SU-DHL-6 (cell line): Measurements from ENCODE around the gene ITGA11.

Source experiments
- H2AFZ ChIP-seq: fragments of 200-600 bp; sonication (generic); 2 replicates; pipeline ENCODE4 v1.6.1; 2014; ENCODE audit warnings: low read depth, mild to moderate bottlenecking, moderate library complexity, mixed read lengths, antibody characterized with exemption, low read length; ENCODE audit not compliant: severe bottlenecking
- H3F3A ChIP-seq: fragments of 200-600 bp; shearing (Covaris generic); 2 replicates; pipeline ENCODE4 v1.6.0; 2016; ENCODE audit warnings: antibody characterized with exemption, mild to moderate bottlenecking; ENCODE audit not compliant: insufficient read depth
- H3K27ac ChIP-seq: fragments of 200-600 bp; sonication (generic); 2 replicates; pipeline ENCODE4 v1.5.1; 2016; ENCODE audit warnings: low read depth, mild to moderate bottlenecking, low read length, moderate library complexity, mixed read lengths
- H3K27me3 ChIP-seq: fragments of 200-600 bp; sonication (generic), shearing (Covaris generic); 2 replicates; pipeline ENCODE4 v1.6.0; 2014; ENCODE audit warnings: mild to moderate bottlenecking, low read length
- H3K36me3 ChIP-seq: fragments of 200-600 bp; sonication (generic); 2 replicates; pipeline ENCODE4 v1.6.1; 2014; ENCODE audit warnings: mild to moderate bottlenecking, low read length, mixed read lengths
- H3K4me2 ChIP-seq: fragments of 300-600, 200-600 bp; shearing (Covaris generic), sonication (generic); 2 replicates; pipeline ENCODE4 v1.6.0; 2014; ENCODE audit warnings: low read length, low read depth, mild to moderate bottlenecking; ENCODE audit not compliant: poor library complexity, severe bottlenecking
- H3K4me3 ChIP-seq: fragments of 200-600 bp; sonication (generic); 2 replicates; pipeline ENCODE4 v1.5.1; 2014; ENCODE audit warnings: antibody characterized with exemption, low read length, mild to moderate bottlenecking, mixed read lengths; ENCODE audit not compliant: insufficient read depth, poor library complexity, severe bottlenecking
- H3K79me2 ChIP-seq: fragments of 200-600 bp; sonication (generic); 2 replicates; pipeline ENCODE4 v1.6.1; 2014; ENCODE audit warnings: mild to moderate bottlenecking, low read length, moderate library complexity; ENCODE audit not compliant: insufficient read depth
- H3K9ac ChIP-seq: fragments of 200-600 bp; sonication (generic); 2 replicates; pipeline ENCODE4 v1.7.0; 2014; ENCODE audit warnings: mild to moderate bottlenecking, low read length
- H3K9me2 ChIP-seq: fragments of 200-600 bp; sonication (generic); replicated peaks from 2 replicates; pipeline ENCODE4 v1.6.1; 2014; ENCODE audit warnings: low read length; ENCODE audit not compliant: insufficient read depth
- H3K9me3 ChIP-seq: fragments of 200-600 bp; sonication (generic); 2 replicates; pipeline ENCODE4 v1.6.1; 2014; ENCODE audit warnings: low read length, mixed read lengths; ENCODE audit not compliant: insufficient read depth
- H4K20me1 ChIP-seq: fragments of 200-600 bp; sonication (generic); 2 replicates; pipeline ENCODE4 v1.6.1; 2014; ENCODE audit warnings: low read depth, mild to moderate bottlenecking, antibody characterized with exemption, low read length, moderate library complexity, mixed read lengths
- CTCF ChIP-seq: fragments of 200-600 bp; sonication (generic); IDR thresholded peaks from one replicate; pipeline ENCODE4 v1.5.1; 2017; ENCODE audit warnings: antibody characterized with exemption, mild to moderate bottlenecking, low read length, moderate library complexity; ENCODE audit not compliant: insufficient read depth, poor library complexity, severe bottlenecking
- EZH2phosphoT487 ChIP-seq: fragments of 200-600 bp; sonication (generic), shearing (Covaris generic); conservative IDR thresholded peaks from 2 replicates; pipeline ENCODE4 v1.6.1; 2018; ENCODE audit warnings: mild to moderate bottlenecking, antibody characterized with exemption, low read length, moderate library complexity, mixed read lengths

The ITGA11 gene

DNA sequence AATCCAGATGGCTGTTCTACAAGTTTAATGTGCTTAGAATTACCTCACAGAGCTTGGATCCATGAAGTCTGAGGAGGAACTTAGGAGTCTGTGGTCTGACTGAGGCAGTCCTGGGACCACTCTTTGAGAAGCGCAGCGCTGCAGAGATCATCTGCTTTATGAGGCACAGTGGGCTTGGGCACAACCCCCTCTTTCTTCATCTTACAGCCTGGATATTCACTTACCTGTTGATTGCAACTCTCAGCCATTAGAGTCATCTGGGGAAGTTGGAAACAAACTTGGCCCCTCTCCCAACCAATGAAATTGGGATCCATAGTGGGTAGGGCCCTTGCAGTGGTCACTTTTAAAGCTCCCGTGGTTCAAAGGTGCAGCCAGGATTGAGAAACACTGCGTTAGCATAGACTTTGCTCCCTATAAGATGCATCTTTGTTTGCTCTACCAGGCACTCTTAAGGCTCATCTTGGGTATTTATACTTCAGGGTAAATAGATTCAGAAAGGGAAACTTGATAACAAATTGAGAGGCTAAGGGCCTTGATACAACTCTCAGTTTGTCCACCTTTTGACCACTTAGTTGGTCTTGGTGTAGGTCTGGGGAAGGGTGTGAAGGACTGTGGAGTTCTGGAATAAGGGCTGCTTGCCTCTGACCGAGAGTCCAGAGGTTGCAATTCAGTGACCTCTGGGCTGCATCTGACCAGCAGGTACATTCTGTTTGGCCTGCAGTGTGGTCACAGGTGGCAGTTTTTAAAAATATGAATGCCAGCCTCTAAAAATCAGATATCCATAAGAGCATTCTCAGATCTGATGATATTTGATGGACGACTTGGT, 131.6 kb downstream of the ITGA11 start:
- no peaks in the 10 kb centered on the region for H3K79me2 ChIP-seq
- no peak overlapping the region for H2AFZ ChIP-seq
- H3K36me3 ChIP-seq: peaks cover 5% of the 10 kb centered on the region; the same call in 1 of the 2 replicates
- H3K27ac ChIP-seq: no peak overlapping the region
- H4K20me1 ChIP-seq: 0 out of 2 replicates have a peak, but pooled peaks cover 3% of the 10 kb centered on the region
- no peaks in the 10 kb centered on the region for H3K9me3 ChIP-seq
- no peaks in the 10 kb centered on the region for H3K9me2 ChIP-seq
- TF ChIP-seq CTCF: no peak
- no peak for TF ChIP-seq EZH2phosphoT487
- H3K9ac ChIP-seq: no peak overlapping the region
- H3K27me3 ChIP-seq: no peaks in the 10 kb centered on the region
- 0 out of 2 replicates have a peak, but pooled peaks cover 7% of the 10 kb centered on the region for H3F3A ChIP-seq
- H3K4me3 ChIP-seq: no peak overlapping the region
- H3K4me2 ChIP-seq: no peak overlapping the region

DNA sequence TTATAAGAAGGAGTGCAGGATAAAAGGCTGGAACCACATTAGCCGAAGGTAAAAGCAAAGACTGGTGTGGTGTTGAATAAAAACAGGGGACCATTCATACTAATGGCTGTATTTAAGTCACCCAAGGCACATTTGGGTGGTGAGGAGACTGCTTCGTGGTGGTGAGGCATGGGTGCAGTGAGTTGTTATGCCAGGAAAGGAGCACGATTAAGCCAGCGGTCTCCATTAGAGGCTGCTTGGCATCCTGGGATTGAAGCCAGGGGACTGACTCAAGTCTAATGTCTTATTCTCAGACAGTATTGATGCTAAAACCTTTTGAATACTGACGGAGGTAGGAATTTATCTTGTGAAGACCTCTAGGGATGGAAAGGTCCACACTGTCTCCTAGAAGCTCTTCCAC, 132.5 kb downstream of the ITGA11 start:
- Histone ChIP-seq H3F3A (0 out of 2 replicates have a peak, but pooled peaks cover 7% of the 10 kb centered on the region), H3K4me3 (no peak overlapping the region), H3K27me3 (no peaks in the 10 kb centered on the region), H3K9me3 (no peaks in the 10 kb centered on the region), H4K20me1 (0 out of 2 replicates have a peak, but pooled peaks cover 3% of the 10 kb centered on the region), H3K4me2 (peak overlapping the region; percentile 52), H2AFZ (no peak overlapping the region), H3K79me2 (no peaks in the 10 kb centered on the region), H3K36me3 (peaks cover 5% of the 10 kb centered on the region; the same call in 1 of the 2 replicates), H3K27ac (peak overlapping the region; percentile 23; the same call in 1 of the 2 replicates), H3K9me2 (no peaks in the 10 kb centered on the region), H3K9ac (no peak overlapping the region)
- TF ChIP-seq CTCF: no peak
- TF ChIP-seq EZH2phosphoT487: no peak

GRCh38 chr15:68298882-68299381, 133.0 kb downstream of the ITGA11 start:
- H3K36me3 ChIP-seq: peaks cover 5% of the 10 kb centered on the region; the same call in 1 of the 2 replicates
- no peak for TF ChIP-seq CTCF
- TF ChIP-seq EZH2phosphoT487: no peak

More at GRCh38 chr15:68298882-68299381, 133.0 kb downstream of the ITGA11 start:
- H2AFZ ChIP-seq: no peak overlapping the region
- 0 out of 2 replicates have a peak, but pooled peaks cover 7% of the 10 kb centered on the region for H3F3A ChIP-seq
- no peaks in the 10 kb centered on the region for H3K27me3 ChIP-seq
- 0 out of 2 replicates have a peak, but pooled peaks cover 3% of the 10 kb centered on the region for H4K20me1 ChIP-seq
- H3K79me2 ChIP-seq: no peaks in the 10 kb centered on the region
- no peaks in the 10 kb centered on the region for H3K9me3 ChIP-seq
- H3K4me3 ChIP-seq: peak overlapping the region; percentile 27
- no peaks in the 10 kb centered on the region for H3K9me2 ChIP-seq
- H3K27ac ChIP-seq: peak overlapping the region; percentile 23; the same call in 1 of the 2 replicates
- peak overlapping the region; percentile 52 for H3K4me2 ChIP-seq
- peak overlapping the region; percentile 27 for H3K9ac ChIP-seq
